HG03520 (cell line): ENCODE results near the gene IL1A.
"Not testable (repeated sequence)": the region's sequence is repeated elsewhere in the genome, so short reads cannot be mapped to it uniquely, and the experiment has no call there.

Experiments
- ATAC-seq: cut with Tn5 transposase; IDR thresholded peaks from one replicate; pipeline ENCODE4 v1.9.1; 2021; ENCODE audit warnings: mild to moderate bottlenecking, moderate library complexity; ENCODE audit not compliant: unreplicated experiment

Gene IL1A

GRCh38 chr2:112784199-112785189 lies at the start of gene IL1A:
Gene IL1A, minus strand, starts transcription at chr2:112784493. Its CDS starts 723 bp downstream, at chr2:112783770.
- no peak for ATAC-seq

GRCh38 chr2:112833976-112834375 lies 49.7 kb upstream of the IL1A start:
- no peak for ATAC-seq

GRCh38 chr2:112833639-112833931 lies 49.3 kb upstream of the IL1A start:
- ATAC-seq, result not testable (repeated sequence)

- ATAC-seq, result no peak
Observed at GRCh38 chr2:112832841-112833638, 48.7 kb upstream of the IL1A start.

GRCh38 chr2:112831946-112832840 lies 47.9 kb upstream of the IL1A start:
- no peak for ATAC-seq

- no peak for ATAC-seq
Observed at GRCh38 chr2:112831513-112831845, 47.2 kb upstream of the IL1A start.

- no peak for ATAC-seq
Observed at GRCh38 chr2:112830682-112831512, 46.6 kb upstream of the IL1A start.

GRCh38 chr2:112829961-112830681 lies 45.8 kb upstream of the IL1A start:
- ATAC-seq, result no peak

- no peak for ATAC-seq
Observed at GRCh38 chr2:112829101-112829960, 45.0 kb upstream of the IL1A start.

GRCh38 chr2:112828251-112828691 lies 44.0 kb upstream of the IL1A start:
- ATAC-seq, result no peak

GRCh38 chr2:112827604-112828185 lies 43.4 kb upstream of the IL1A start:
- ATAC-seq, result no peak

GRCh38 chr2:112827009-112827408 lies 42.7 kb upstream of the IL1A start:
- no peak for ATAC-seq

- ATAC-seq, result no peak
Observed at GRCh38 chr2:112825706-112826105, 41.4 kb upstream of the IL1A start.

- no peak for ATAC-seq
Observed at GRCh38 chr2:112824694-112825085, 40.4 kb upstream of the IL1A start.

- ATAC-seq, result no peak
Observed at GRCh38 chr2:112821682-112822081, 37.4 kb upstream of the IL1A start.

- ATAC-seq, result no peak
Observed at GRCh38 chr2:112821142-112821541, 36.8 kb upstream of the IL1A start.

GRCh38 chr2:112820343-112820742 lies 36.0 kb upstream of the IL1A start:
- no peak for ATAC-seq

GRCh38 chr2:112819081-112819480 lies 34.8 kb upstream of the IL1A start:
- no peak for ATAC-seq
